Motor neuron (in vitro differentiated cells): ENCODE results near the gene ZIC1. TPM values are rescaled to one million over a fixed set of nuclear protein-coding genes. Genes with fewer than 3 reads are reported as not detected.

Experiments
- total RNA-seq, 8 experiments: library from RNA; unstranded; fragments of 300-600 nt; gene quantifications; 2 replicates each; pipeline versions ENCODE4 v1.2.3 to v1.2.4, GENCODE V29; 2022

ZIC1 gene
- total RNA-seq, 8 experiments from 2014 or later: 1.4 to 172 (median 13.4) TPM

Other genes starting within 250 kb of the ZIC1 start
- gene ZIC4, start 2.8 kb upstream of the ZIC1 start, total RNA-seq: 10 to 100 TPM in 2 of 8 experiments, 1 to 10 TPM in 3, under 1 TPM in 3; 0.05 to 12.1 (median 4.0) TPM